Islet precursor cell (in vitro differentiated cells): ENCODE results near the gene DPP9.
"Not testable (repeated sequence)": the region's sequence is repeated elsewhere in the genome, so short reads cannot be mapped to it uniquely, and the experiment has no call there.

ENCODE experiments used
- DNase-seq: peaks from one replicate; pipeline ENCODE4 v3.0.0-alpha.2; 2018

DPP9 gene

GRCh38 chr19:4723595-4724514 is at the start of gene DPP9:
Gene DPP9 (minus strand): TSS chr19:4723842. CDS start chr19:4719906, 3,936 bp downstream.
- peak; percentile 99 for DNase-seq

GRCh38 chr19:4773047-4773640 is 49.5 kb upstream of the DPP9 start:
- no peak for DNase-seq

DNA sequence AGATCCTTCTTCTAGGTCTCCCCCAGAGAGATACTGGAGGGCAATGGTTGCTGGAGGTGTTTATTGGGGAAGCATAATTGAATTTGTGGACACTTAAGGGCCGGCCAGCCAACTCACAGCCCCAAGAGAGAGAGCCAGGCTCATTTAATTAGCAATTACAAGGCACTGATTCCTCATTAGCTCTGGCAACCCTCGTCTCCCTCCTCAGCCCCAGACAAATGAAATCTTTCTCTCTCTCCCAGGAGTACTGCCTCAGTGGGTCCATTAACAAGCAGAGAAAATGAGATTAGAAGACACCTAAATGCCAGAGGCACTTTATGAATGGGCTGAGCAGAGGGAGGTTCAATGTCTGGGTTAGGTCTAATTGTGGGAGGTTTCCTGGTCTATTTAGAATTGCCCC is 48.9 kb upstream of the DPP9 start:
- DNase-seq: no peak

GRCh38 chr19:4768934-4769777 is 45.5 kb upstream of the DPP9 start:
- DNase-seq: peak; percentile 95

DNA sequence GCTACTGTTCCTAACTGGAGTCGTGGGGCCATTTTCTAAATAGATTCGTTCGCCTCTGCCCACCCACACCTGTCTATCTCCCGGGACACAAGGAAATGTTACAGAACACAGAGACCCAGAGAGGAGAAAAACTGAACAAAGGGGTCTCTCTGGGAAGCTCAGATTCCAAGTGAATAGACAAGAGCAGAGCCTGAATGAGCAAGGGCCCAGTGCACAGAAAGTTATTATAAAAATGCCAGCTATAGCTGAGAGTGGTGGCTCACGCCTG is 40.7 kb upstream of the DPP9 start:
- no peak for DNase-seq

DNA sequence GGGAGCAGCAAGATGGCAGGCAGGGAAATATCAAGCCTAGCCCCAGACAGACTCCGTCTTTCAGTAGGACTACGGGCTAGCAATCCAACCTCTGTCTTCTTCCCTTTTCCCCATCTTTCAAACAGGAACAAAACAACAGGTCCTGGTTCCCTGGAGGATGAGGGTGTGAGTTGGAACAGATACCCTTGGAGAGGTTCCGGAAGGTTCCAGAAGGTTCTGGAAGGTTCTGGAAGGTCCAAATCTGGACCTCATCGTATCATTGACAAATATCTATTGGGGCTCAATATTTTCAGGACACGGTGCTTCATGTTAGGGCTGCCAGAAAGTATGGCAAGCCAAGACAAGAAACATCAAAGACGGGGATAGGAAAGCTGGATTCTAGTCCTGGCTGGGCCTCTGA is 39.4 kb upstream of the DPP9 start:
- no peak for DNase-seq

DNA sequence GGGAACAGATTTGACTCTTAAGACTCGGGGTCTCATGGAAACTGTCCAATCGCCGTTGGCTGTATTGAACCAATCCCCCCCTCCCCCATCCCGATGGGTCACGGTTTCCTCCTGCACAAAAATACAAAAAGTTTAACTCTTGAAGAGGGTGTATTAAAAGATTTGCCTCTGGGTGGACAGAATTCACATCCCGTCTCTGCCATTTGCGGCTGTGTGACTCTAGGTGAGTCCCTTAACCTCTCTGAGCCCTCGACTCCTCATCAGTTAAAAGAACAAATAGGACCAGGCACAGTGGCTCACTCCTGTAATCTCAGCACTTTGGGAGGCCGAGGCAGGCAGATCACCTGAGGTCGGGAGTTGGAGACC is 36.6 kb upstream of the DPP9 start:
- no peak for DNase-seq

DNA sequence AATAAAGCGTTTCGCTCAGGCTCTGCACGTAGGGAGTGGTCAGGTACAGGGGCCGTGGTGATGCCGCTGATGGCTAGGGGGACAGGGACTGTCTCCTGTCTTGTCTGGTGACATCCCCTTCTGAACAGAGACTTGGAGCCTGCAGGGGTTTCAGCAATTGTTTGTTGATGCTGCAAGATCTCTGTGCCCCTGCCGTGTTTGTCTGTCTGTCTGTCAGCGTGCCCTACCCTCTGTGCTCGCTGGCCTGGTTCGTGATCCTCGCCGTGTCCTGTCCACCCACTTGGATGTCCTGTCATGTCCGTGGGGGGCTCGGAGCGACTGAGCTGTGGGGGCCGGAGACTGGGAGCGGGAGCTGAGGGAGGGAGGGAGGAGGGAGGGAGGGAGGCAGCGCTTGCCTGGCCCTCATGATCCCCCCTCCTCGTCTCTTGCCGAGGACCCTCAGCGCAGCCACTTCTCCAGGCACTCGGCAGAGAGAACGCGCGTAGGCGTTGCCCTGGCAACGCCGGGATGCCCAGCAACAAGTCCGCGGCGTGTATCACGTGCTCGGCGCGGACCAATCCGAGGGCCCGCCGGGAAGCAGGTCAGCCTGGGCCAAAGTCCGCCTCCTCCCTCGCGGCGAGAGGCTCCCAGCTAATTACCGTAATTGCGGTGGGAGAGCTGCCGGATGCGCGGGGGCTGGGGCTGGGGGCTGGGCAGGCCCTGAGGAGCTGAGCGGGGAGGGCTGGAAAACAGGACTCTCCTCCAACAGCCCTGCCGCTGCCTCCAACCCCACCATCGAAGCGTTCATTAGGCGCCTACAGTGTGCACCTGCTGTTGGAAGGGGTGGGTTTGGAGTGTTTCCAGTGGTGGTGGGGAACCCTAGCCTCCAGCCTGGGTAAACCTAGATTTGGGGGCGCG is 36.0 kb upstream of the DPP9 start:
- DNase-seq: peak; percentile 98

GRCh38 chr19:4758659-4759058 is 35.0 kb upstream of the DPP9 start:
- no peak for DNase-seq

DNA sequence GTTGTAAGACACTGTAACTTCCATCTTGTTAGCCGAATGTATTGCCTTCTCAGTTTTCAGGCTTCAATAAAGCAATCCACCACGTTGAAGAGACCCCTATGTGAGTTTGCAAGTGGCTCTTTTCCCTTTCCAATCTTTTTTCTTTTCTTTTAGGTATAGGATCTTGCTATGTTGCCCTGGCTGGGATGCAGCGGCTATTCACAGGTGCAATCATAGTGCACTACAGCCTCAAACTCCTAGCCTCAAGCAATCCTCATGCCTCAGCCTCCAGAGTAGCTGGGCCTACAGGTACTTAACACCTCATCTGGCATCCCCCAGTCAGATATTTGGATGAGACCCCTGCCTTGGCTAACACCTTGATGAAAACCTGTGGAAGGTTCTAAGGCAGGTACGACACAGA is 34.4 kb upstream of the DPP9 start:
- DNase-seq: no peak

GRCh38 chr19:4755459-4755858 is 31.8 kb upstream of the DPP9 start:
- DNase-seq: no peak

DNA sequence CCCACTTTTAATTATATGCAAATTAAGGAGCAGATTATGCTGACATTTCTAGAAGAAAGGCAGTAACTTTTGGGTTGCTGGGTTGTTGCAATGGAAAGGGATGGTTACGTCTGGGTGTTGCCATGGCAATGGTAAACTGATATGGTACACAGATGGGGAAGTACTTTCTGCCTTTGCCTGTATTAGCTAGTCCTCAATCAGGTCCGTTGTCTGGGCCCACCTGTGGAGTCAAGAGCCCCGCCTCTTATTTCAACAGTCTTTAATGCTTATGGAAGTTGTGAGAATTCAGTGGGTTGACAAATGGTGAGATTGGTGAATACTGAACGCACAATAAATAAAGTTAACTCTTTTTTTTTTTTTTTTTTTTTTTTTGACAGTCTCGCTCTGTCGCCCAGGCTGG is 30.6 kb upstream of the DPP9 start:
- DNase-seq: no peak

GRCh38 chr19:4749870-4750590 is 26.4 kb upstream of the DPP9 start:
- DNase-seq: no peak

DNA sequence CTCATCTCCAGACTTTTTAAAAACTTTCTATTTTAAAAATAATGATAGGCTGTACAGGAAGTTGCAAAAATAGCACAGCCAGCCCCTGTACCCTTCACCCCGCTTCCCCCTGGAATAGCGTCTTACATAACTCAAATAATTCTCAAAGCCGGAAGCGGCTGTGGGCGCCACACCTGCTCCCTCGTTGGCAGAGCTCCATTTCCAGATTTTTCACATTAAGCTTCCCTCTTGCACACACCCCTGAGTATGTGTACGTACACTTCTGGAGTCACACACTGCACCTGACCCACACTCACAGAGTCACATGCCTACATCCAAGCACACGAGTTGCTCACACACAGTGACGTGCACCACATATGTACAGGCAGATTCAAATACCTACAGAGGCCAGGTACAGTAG is 24.9 kb upstream of the DPP9 start:
- no peak for DNase-seq

DNA sequence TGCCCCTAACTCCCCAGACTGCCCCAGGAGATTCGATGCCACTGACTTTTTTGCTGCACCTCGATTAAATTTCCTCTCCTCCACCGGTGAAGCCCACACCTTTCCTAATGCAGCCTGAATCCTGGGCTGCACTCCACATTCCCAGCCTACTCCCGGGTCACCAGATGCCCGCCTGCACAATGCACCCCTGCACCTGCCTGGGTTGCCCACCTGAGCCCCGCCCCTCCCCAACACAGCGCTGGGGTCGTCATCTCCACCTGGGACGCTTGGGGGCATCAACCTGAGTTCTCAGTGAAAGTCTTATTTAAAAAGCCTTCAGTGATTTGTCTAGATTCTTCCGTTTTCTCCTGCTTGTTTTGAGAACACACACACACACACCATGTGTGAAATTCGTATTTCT is 24.5 kb upstream of the DPP9 start:
- no peak for DNase-seq

DNA sequence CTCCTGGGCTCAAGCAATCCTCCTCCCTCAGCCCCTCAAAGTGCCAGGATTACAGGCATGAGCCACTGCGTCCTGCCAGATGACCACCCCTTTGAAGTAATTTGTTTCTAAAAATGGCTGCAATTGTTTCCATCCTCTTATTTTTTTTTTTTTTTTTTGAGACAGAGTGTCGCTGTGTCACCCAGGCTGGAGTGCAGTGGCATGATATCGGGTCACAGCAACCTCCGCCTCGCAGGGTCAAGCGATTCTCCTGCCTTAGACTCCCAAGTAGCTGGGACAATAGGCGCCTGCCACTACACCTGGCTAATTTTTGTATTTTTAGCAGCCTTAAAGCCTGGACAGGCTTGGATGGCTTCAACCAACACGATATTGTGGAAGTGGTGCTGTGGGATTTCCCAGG is 22.3 kb upstream of the DPP9 start:
- DNase-seq: no peak

DNA sequence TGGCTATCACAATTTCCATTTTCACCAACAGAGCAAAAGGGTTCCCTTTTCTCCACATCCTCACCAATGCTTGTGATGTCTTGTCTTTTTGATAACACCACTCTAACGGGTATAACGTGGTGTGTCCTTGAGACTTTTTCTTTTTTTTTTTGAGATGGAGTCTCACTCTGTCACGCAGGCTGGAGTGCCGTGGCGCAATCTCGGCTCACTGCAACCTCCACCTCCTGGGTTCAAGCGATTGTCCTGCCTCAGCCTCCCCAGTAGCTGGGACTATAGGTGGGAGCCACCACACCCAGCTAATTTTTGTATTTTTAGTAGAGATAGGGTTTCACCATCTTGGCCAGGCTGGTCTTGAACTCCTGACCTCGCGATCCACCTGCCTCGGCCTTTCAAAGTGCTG is 21.5 kb upstream of the DPP9 start:
- DNase-seq: not testable (repeated sequence)

DNA sequence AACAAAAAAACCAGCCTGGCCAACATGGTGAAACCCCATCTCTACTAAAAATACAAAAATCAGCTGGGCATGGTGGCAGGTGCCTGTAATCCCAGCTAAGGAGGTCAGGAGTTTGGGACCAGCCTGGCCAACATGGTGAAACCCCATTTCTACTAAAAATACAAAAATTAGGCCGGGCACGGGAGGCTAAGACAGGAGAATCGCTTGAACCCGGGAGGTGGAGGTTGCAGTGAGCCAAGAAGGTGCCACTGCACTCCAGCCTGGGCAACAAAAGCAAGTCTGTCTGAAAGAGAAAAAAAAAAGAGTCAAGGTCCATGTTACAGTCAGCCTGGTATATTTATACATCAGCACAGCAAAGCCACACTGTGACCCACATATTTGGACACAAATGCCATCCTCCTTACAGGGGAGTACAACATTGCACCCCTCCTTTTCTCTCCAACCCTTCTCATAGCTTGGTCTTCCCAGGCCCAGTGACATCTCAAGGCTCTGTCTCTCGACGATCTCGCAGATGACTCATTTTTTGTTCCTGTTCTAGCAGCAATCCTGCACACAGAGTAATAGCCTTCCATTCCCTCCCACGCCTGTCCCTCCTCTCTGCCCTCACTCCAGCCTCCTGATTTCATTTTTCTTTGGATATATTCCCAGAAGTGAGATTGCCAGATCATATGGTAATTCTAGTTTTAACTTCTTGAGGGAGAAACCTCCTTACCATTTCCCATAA is 21.0 kb upstream of the DPP9 start:
- peak; percentile 73 for DNase-seq

- peak; percentile 79 for DNase-seq
These were observed 19.3 kb upstream of the DPP9 start for GRCh38 chr19:4742723-4743646.

DNA sequence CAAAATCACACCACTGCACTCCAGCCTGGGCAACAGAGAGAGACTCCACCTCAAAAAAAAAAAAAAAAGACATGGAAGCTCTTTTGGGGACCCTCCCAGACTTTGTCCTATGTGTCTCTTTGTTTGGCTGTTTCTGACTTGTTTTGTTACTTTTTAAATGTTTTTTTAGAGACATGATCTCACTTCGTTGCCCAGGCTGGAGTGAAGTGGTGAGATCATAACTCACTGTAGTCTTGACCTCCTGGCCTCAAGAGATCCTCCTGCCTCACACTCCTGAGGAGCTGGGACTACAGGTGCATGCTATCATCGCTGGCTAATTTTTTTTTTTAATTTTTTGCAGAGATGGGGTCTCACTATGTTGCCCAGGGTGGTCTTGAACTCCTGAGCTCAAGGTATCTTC is 16.4 kb upstream of the DPP9 start:
- no peak for DNase-seq
